GM18861 (cell line): ENCODE data around the gene SYT17.

Source experiments
- ATAC-seq: cut with Tn5 transposase; IDR thresholded peaks from one replicate; pipeline ENCODE4 v1.9.1; 2021; ENCODE audit not compliant: unreplicated experiment

SYT17 gene

GRCh38 chr16:19212059-19212458 is 44.0 kb downstream of the SYT17 start:
- no peak for ATAC-seq

- ATAC-seq = no peak
Measured at GRCh38 chr16:19213885-19214284, 45.8 kb downstream of the SYT17 start.

GRCh38 chr16:19215705-19216104 is 47.7 kb downstream of the SYT17 start:
- no peak for ATAC-seq

- ATAC-seq = no peak
Measured at GRCh38 chr16:19218581-19218980, 50.5 kb downstream of the SYT17 start.

GRCh38 chr16:19219836-19220235 is 51.8 kb downstream of the SYT17 start:
- no peak for ATAC-seq

- ATAC-seq = no peak
Measured at GRCh38 chr16:19223235-19224170, 55.5 kb downstream of the SYT17 start.

- ATAC-seq = no peak
Measured at GRCh38 chr16:19225651-19226050, 57.6 kb downstream of the SYT17 start.

- no peak for ATAC-seq
Measured at GRCh38 chr16:19227643-19228042, 59.6 kb downstream of the SYT17 start.

- ATAC-seq = no peak
Measured at GRCh38 chr16:19228052-19228451, 60.0 kb downstream of the SYT17 start.

GRCh38 chr16:19228575-19228974 is 60.5 kb downstream of the SYT17 start:
- ATAC-seq = no peak

GRCh38 chr16:19230575-19230974 is 62.5 kb downstream of the SYT17 start:
- ATAC-seq = no peak

GRCh38 chr16:19231881-19232280 is 63.8 kb downstream of the SYT17 start:
- ATAC-seq = no peak

GRCh38 chr16:19232988-19233387 is 64.9 kb downstream of the SYT17 start:
- no peak for ATAC-seq

- ATAC-seq = no peak
Measured at GRCh38 chr16:19235478-19235877, 67.4 kb downstream of the SYT17 start.

- ATAC-seq = no peak
Measured at GRCh38 chr16:19235886-19236285, 67.8 kb downstream of the SYT17 start.

GRCh38 chr16:19236561-19237209 is 68.6 kb downstream of the SYT17 start:
- ATAC-seq = no peak

GRCh38 chr16:19238406-19238805 is 70.4 kb downstream of the SYT17 start:
- ATAC-seq = no peak

- no peak for ATAC-seq
Measured at GRCh38 chr16:19239511-19240155, 71.6 kb downstream of the SYT17 start.

GRCh38 chr16:19240494-19240893 is 72.5 kb downstream of the SYT17 start:
- no peak for ATAC-seq

- no peak for ATAC-seq
Measured at GRCh38 chr16:19241512-19241911, 73.5 kb downstream of the SYT17 start.

GRCh38 chr16:19242186-19242585 is 74.1 kb downstream of the SYT17 start:
- ATAC-seq = no peak
